ENCODE results near the gene THSD1. TPM values are rescaled to one million over a fixed set of nuclear protein-coding genes. Genes with fewer than 3 reads are reported as not detected.

Gene THSD1
- total RNA-seq, 1 experiment from 2014 or later = 3.3 TPM

GRCh38 chr13:52394586-52394985 lies 11.4 kb downstream of the THSD1 start:
- in situ Hi-C loops (cut with HindIII; ENCODE audit: low pct_unique_long_range_greater_than_20kb, low sequenced_read_pairs) (no loop called here), intact Hi-C loops (cut with micrococcal nuclease; ENCODE audit: unreplicated experiment) (no loop called here)
- ChIA-PET CTCF (no interaction called here), POLR2A (no interaction called here)
- Histone ChIP-seq H3K27me3 (ENCODE audit: control insufficient read depth, insufficient read depth, low read length) (no peaks in the 10 kb centered on the region), H3K9me3 (ENCODE audit: control insufficient read depth, insufficient read depth, low read depth, low read length) (no peaks in the 10 kb centered on the region), H3K36me3 (ENCODE audit: control insufficient read depth, insufficient read depth, low read length) (no peaks in the 10 kb centered on the region), H3K4me1 (ENCODE audit: control insufficient read depth, insufficient read depth, low read length) (no peaks in the 10 kb centered on the region), H3K4me3 (ENCODE audit: low read depth in 2 of 2, low read length in 2 of 2) (no peak overlapping the region), H3K27ac (ENCODE audit: low read length) (no peak overlapping the region)
- ATAC-seq (no peak), DNase-seq (ENCODE audit: low read depth, low spot score) (no peak)
- TF ChIP-seq SIN3A (IDR thresholded peaks at IDR 0.05; ENCODE audit: borderline replicate concordance, insufficient read depth, low read depth, low read length) = no peak
- TF ChIP-seq REST (IDR thresholded peaks at IDR 0.05; ENCODE audit: insufficient read depth in 1 of 2, low read depth in 2 of 2, low read length in 1 of 2) = no peak
- no peak for TF ChIP-seq POLR2AphosphoS5 (IDR thresholded peaks at IDR 0.05; ENCODE audit: low read depth, low read length)
- TF ChIP-seq CTCF (IDR thresholded peaks at IDR 0.05) = no peak
- TF ChIP-seq TCF7L2 (IDR thresholded peaks at IDR 0.05; ENCODE audit: low read depth, low read length) = no peak
- BruUV-seq (replicated peaks) = no TSS peak

GRCh38 chr13:52393572-52394357 lies 12.2 kb downstream of the THSD1 start:
- in situ Hi-C loops (cut with HindIII; ENCODE audit: low pct_unique_long_range_greater_than_20kb, low sequenced_read_pairs) = no loop called here
- BruUV-seq (replicated peaks) = no TSS peak
- ChIA-PET CTCF (no interaction called here), POLR2A (no interaction called here)
- no peak for ATAC-seq
- DNase-seq (ENCODE audit: low read depth, low spot score) = no peak
- no peaks in the 10 kb centered on the region for H3K4me1 ChIP-seq (ENCODE audit: control insufficient read depth, insufficient read depth, low read length)
- intact Hi-C loops (cut with micrococcal nuclease; ENCODE audit: unreplicated experiment) = no loop called here
- H3K36me3 ChIP-seq (ENCODE audit: control insufficient read depth, insufficient read depth, low read length) = no peaks in the 10 kb centered on the region
- no peaks in the 10 kb centered on the region for H3K9me3 ChIP-seq (ENCODE audit: control insufficient read depth, insufficient read depth, low read depth, low read length)
- no peaks in the 10 kb centered on the region for H3K27me3 ChIP-seq (ENCODE audit: control insufficient read depth, insufficient read depth, low read length)
- H3K27ac ChIP-seq (ENCODE audit: low read length) = no peak overlapping the region
- TF ChIP-seq REST (IDR thresholded peaks at IDR 0.05; ENCODE audit: insufficient read depth in 1 of 2, low read depth in 2 of 2, low read length in 1 of 2) (no peak), TCF7L2 (IDR thresholded peaks at IDR 0.05; ENCODE audit: low read depth, low read length) (no peak), SIN3A (IDR thresholded peaks at IDR 0.05; ENCODE audit: borderline replicate concordance, insufficient read depth, low read depth, low read length) (no peak), CTCF (IDR thresholded peaks at IDR 0.05) (no peak), POLR2AphosphoS5 (IDR thresholded peaks at IDR 0.05; ENCODE audit: low read depth, low read length) (no peak)
- H3K4me3 ChIP-seq (ENCODE audit: low read depth in 2 of 2, low read length in 2 of 2) = no peak overlapping the region
